Choroid plexus epithelial cell (primary cell): ENCODE results near the gene NELL1.

Source experiments
- DNase-seq: peaks from one replicate; pipeline ENCODE4 v3.0.0-alpha.2; 2010; ENCODE audit warnings: low read depth
- H3K4me3 ChIP-seq: 2 replicates; pipeline ENCODE4 v1.5.1; 2011; ENCODE audit warnings: low read depth, mild to moderate bottlenecking, control low read depth, low read length, moderate library complexity
- TF ChIP-seq, protein P1 (sequence below): conservative IDR thresholded peaks from 2 replicates; pipeline ENCODE4 v1.5.1; 2011; ENCODE audit warnings: low read depth, mild to moderate bottlenecking, control low read depth, inconsistent platforms, low read length, moderate library complexity

NELL1 gene

DNA sequence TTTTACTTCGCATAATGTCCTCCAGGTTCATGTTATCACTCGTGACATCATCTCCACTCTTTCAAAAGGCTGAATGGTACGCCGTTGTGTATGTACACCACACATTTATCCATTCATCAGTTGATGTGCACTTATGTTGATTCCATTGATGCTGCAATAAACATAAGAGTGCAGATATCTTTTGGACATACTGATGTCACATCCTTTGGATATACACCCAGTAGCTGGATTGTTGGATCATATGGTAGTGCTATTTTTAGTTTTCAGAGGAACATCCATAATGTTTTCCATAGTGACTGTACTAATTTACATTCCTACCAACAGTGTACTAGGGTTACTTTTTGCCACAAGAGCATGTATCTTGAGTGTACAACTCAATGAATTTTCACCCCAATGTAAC, 25.0 kb upstream of the NELL1 start:
- TF ChIP-seq, protein P1, sequence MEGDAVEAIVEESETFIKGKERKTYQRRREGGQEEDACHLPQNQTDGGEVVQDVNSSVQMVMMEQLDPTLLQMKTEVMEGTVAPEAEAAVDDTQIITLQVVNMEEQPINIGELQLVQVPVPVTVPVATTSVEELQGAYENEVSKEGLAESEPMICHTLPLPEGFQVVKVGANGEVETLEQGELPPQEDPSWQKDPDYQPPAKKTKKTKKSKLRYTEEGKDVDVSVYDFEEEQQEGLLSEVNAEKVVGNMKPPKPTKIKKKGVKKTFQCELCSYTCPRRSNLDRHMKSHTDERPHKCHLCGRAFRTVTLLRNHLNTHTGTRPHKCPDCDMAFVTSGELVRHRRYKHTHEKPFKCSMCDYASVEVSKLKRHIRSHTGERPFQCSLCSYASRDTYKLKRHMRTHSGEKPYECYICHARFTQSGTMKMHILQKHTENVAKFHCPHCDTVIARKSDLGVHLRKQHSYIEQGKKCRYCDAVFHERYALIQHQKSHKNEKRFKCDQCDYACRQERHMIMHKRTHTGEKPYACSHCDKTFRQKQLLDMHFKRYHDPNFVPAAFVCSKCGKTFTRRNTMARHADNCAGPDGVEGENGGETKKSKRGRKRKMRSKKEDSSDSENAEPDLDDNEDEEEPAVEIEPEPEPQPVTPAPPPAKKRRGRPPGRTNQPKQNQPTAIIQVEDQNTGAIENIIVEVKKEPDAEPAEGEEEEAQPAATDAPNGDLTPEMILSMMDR = no peak
- DNase-seq = no peak
- no peak overlapping the region for H3K4me3 ChIP-seq

DNA sequence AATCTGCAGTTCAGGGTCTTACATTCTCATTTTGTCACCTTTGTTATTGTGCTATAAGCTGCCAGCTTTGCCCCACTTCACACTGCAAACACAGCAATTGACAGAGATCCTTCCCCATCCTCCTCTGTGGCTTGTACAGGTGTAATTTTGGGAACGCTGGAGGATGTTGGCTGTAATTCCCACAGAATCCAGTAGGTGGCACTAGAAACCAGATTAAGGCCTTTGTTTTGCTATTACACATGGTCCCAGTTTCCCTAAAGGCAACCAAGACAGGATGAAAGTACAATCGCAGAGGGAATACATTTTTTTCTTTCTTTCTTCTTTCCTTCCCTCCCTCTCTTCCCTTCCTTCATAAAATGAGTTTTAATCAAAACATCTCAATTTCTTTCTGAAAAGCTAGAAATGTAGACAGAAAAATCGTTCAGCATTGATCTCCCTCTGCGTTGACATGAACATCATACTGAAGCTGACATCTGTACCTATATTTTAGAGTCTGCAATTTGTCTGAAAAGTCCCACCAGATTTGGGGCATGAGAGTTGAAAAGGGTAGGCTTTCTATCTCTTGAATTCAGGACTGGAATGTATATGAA, 21.3 kb upstream of the NELL1 start:
- TF ChIP-seq, protein P1 = peak; percentile 88
- peak; percentile 61 for DNase-seq
- no peak overlapping the region for H3K4me3 ChIP-seq

DNA sequence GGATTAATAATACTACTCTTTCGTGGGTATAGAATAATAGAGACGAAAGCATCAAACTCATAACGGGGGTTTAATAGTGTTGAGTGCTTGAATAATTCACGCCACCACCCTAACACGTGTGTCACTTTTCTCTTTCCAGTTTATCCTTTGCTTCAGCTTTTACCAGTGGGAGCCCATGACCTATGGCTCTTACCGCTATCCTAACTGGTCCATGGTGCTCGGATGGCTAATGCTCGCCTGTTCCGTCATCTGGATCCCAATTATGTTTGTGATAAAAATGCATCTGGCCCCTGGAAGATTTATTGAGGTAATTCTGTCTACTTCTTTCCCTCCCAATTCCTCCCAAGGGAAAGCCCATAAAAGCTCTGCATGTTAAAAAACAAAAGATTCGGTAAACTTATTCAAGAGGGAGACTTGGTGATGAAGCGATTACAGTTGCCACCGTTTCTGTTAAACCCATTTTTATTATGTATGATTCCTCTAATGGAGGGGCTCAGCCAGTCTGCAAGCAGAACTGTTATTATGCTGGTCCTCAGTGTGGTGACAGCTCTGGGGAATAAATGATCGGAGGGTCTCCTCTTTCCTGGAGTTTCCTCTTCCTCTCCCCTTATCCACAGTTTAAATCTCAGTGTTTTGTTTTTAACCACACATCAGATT, 17.1 kb upstream of the NELL1 start:
- TF ChIP-seq, protein P1 = no peak
- DNase-seq = no peak

DNA sequence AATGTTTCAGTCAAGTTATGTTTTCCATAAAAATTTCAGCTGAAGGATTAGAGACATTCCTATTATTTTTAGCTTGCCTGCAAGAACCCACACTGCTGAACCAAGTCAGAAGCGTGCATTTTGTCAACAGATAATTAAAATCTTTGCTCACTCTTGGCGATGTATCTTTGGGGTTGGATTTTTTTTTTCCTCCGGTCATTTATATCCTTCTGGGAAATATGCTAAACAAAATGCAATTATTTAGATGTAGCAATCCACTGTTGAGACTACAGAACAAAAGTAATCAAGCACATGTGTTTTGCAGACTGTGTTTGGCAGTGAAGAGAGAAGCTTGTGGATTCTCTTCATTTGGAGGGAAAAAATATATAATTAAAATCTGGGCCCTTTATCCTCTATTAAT, 15.3 kb upstream of the NELL1 start:
- DNase-seq = no peak
- no peak overlapping the region for H3K4me3 ChIP-seq
- TF ChIP-seq, protein P1 = no peak

More for the DNA sequence above, 17.1 kb upstream of the NELL1 start:
- H3K4me3 ChIP-seq = no peak overlapping the region

DNA sequence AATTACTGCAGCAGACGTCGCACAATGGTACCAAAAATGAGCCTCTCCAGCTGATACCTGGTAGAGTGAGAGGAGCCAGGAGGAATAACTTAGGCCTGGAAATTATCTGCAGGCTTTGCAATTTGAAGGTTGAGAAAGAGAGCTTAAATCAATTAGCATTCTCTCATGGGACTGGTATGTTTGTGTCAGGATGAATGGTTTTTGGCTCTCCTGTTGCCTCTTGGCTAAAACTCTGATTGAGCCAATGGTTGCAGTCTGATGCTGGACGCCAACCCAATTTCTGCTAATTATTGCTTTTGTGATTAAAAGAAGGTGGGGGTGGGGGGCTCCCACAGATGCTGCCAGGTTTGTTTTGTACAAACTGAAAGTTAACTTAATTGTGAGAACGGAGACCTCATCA, 12.5 kb upstream of the NELL1 start:
- no peak for DNase-seq
- TF ChIP-seq, protein P1 = no peak
- no peak overlapping the region for H3K4me3 ChIP-seq

DNA sequence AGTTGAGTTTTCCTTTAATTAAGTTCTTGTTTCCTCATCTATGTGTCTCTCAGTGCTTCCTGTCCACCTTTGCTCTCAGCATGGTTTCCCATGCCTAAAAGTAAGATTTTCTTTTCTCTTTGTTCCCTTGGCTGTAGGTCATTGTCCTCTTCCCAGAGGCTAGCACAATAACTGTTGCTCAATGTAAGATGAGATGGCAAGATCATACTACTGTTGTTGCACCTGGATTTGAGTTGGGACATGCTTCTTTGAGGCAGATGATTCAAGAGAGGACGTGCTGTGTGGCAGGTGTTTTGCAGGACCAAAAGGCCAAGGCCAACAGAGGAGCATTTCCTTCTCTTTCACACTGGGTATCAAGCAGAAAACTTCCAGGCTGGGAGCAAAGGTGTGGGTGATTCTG, 11.3 kb upstream of the NELL1 start:
- no peak overlapping the region for H3K4me3 ChIP-seq
- TF ChIP-seq, protein P1 = no peak

DNA sequence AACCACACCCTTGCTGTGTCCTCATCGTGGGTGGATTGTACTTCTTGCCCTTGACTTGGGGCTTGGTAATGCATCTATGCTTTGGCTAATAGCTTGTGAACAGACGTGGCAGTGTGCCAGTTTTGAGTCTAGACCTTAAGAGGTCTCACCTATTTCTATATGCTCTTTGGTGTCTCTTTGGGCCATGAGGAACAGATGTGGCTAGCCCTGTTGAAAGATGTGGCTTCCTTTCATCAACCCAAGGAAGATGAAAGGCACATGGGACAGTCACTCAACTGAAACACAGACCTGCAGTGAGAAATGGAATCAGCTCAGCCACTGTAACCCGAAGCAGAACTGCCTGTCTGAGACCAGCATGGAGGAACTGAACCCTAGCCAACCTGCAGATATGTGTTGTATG, 7.9 kb upstream of the NELL1 start:
- no peak for DNase-seq

More for the DNA sequence above, 11.3 kb upstream of the NELL1 start:
- DNase-seq = no peak

More for the DNA sequence above, 7.9 kb upstream of the NELL1 start:
- H3K4me3 ChIP-seq = no peak overlapping the region
- TF ChIP-seq, protein P1 = no peak
